CD4-positive, alpha-beta T cell (primary cell): Measurements from ENCODE around the gene FLRT1. TPM values are rescaled to one million over a fixed set of nuclear protein-coding genes. Genes with fewer than 3 reads are reported as not detected.

Source experiments
- ATAC-seq: fragments of 200-7000 bp; cut with Tn5 transposase; one replicate; pipeline ENCODE4 v1.10.0; 2022; ENCODE audit warnings: mild to moderate bottlenecking; ENCODE audit not compliant: poor library complexity
- CTCF ChIA-PET: fragments of 350-600 bp; sonication (Branson Sonifier 250); formaldehyde crosslinking; loops from one replicate; lab custom pipeline; 2021; ENCODE audit warnings: antibody characterized with exemption, inconsistent platforms; lab: Charles Lee
- POLR2A ChIA-PET: fragments of 350-600 bp; sonication (Branson Sonifier 250); formaldehyde crosslinking; loops from one replicate; lab custom pipeline; 2021; ENCODE audit warnings: antibody characterized with exemption, inconsistent platforms; lab: Charles Lee
- DNase-seq, 14 experiments: peaks; one replicate each; pipeline ENCODE4 v3.0.0-alpha.2; 2013 to 2020; ENCODE audit warnings: mixed read lengths in 2 of 14
- H3K27ac ChIP-seq, 2 donors: one replicate each; pipeline versions ENCODE4 v1.5.1 to v1.7.0; 2013; ENCODE audit warnings: low read length in 2 of 2, low read depth in 1 of 2, mild to moderate bottlenecking in 1 of 2
- H3K27me3 ChIP-seq, 2 experiments: 1 replicate in 1 of 2; 2 replicates in 1 of 2; pipeline versions ENCODE4 v1.6.1 to v1.7.0; 2013; ENCODE audit warnings: low read length in 2 of 2, control low read depth in 1 of 2, mild to moderate bottlenecking in 1 of 2, moderate library complexity in 1 of 2; ENCODE audit not compliant: insufficient read depth in 2 of 2, control insufficient read depth in 1 of 2
- H3K36me3 ChIP-seq: one replicate; pipeline ENCODE4 v1.6.1; 2013; ENCODE audit warnings: low read length, control low read depth; ENCODE audit not compliant: insufficient read depth
- H3K4me1 ChIP-seq: one replicate; pipeline ENCODE4 v1.6.1; 2013; ENCODE audit warnings: low read length, control low read depth; ENCODE audit not compliant: insufficient read depth
- H3K4me3 ChIP-seq: one replicate; pipeline ENCODE4 v1.5.1; 2013; ENCODE audit warnings: mild to moderate bottlenecking, low read length, moderate library complexity
- H3K9me3 ChIP-seq, 2 experiments: 1 replicate in 1 of 2; 2 replicates in 1 of 2; pipeline versions ENCODE4 v1.6.1 to v1.7.0; 2013; ENCODE audit warnings: low read length in 2 of 2, mild to moderate bottlenecking in 2 of 2, control low read depth in 1 of 2, moderate library complexity in 1 of 2; ENCODE audit not compliant: control insufficient read depth in 1 of 2, insufficient read depth in 1 of 2
- H3K27ac Mint-ChIP-seq: one replicate; pipeline ENCODE4 v1.8.0; 2020; ENCODE audit warnings: mixed read lengths
- H3K27me3 Mint-ChIP-seq: one replicate; pipeline ENCODE4 v1.8.0; 2021; ENCODE audit warnings: mixed read lengths
- H3K36me3 Mint-ChIP-seq: one replicate; pipeline ENCODE4 v1.8.0; 2021; ENCODE audit warnings: low read depth, mixed read lengths
- H3K4me1 Mint-ChIP-seq: one replicate; pipeline ENCODE4 v1.8.0; 2021; ENCODE audit warnings: low read depth, mixed read lengths
- H3K4me3 Mint-ChIP-seq: one replicate; pipeline ENCODE4 v1.8.0; 2020; ENCODE audit warnings: mild to moderate bottlenecking, mixed read lengths
- H3K9me3 Mint-ChIP-seq: one replicate; pipeline ENCODE4 v1.8.0; 2020; ENCODE audit warnings: mixed read lengths
- CTCF ChIP-seq: fragments of 200-600 bp; IDR thresholded peaks from one replicate; pipeline ENCODE4 v1.8.0; 2022; ENCODE audit warnings: antibody characterized with exemption, mild to moderate bottlenecking
- intact Hi-C, 2 experiments: fragments of 100-400 bp; cut with DNase I in 1 of 2; cut with micrococcal nuclease in 1 of 2; formaldehyde crosslinking; loops; one replicate each; pipeline versions ENCODE4 v1.15.1 to v1.9.0; 2023 to 2025; cut with DNase I, micrococcal nuclease
- total RNA-seq, 174 experiments: library from RNA in 2 of 174; stranded (reverse) in 2 of 174; gene quantifications; one replicate each; pipeline ENCODE4 v1.2.3 and lab custom pipeline; 2021 to 2026

Gene FLRT1
- total RNA-seq, 2 experiments from 2014 or later: not detected

- Histone ChIP-seq H3K4me1 (peaks cover 29% of the 10 kb centered on the region), H3K27me3 (peaks cover 5 to 6% of the 10 kb centered on the region in 2 experiments), H3K36me3 (peaks cover 14% of the 10 kb centered on the region), H3K4me3 (no peak overlapping the region), H3K27ac (no peak overlapping the region), H3K9me3 (peaks cover 0 to 7% of the 10 kb centered on the region in 2 experiments)
- Mint-ChIP-seq H3K27me3 (peaks cover 4% of the 10 kb centered on the region), H3K4me1 (peaks cover 9% of the 10 kb centered on the region), H3K27ac (no peak overlapping the region), H3K4me3 (peak overlapping the region; percentile 67), H3K36me3 (peaks cover 18% of the 10 kb centered on the region), H3K9me3 (no peaks in the 10 kb centered on the region)
- intact Hi-C loops: no loop called here
- TF ChIP-seq CTCF: no peak
- no peak for DNase-seq
- POLR2A ChIA-PET: interaction anchor here (2.2 to 3.0 kb wide), 3 partner anchors 16 to 184 kb away, joined by 10 to 13 read pairs (median 13); partner anchors contain the start of genes COX8A, OTUB1 and STIP1
- ATAC-seq: no peak
- CTCF ChIA-PET: interaction anchor here (0.6 to 2.4 kb wide), 6 partner anchors 11 to 202 kb away, joined by 3 to 15 read pairs (median 5); no protein-coding TSS in a partner anchor
Observed at GRCh38 chr11:64001484-64002420, 34.0 kb upstream of the FLRT1 start.

- ChIA-PET CTCF (no interaction called here), POLR2A (interaction anchor here (1.0 kb wide), 1 partner anchor 13 kb away, joined by 3 read pairs; no protein-coding TSS in a partner anchor)
- H3K9me3 Mint-ChIP-seq: no peaks in the 10 kb centered on the region
- intact Hi-C loops: no loop called here
- peaks cover 16% of the 10 kb centered on the region for H3K4me1 Mint-ChIP-seq
- H3K27me3 ChIP-seq: peaks cover 23 to 24% of the 10 kb centered on the region in 2 experiments
- H3K4me1 ChIP-seq: peaks cover 37% of the 10 kb centered on the region
- H3K27me3 Mint-ChIP-seq: peaks cover 25% of the 10 kb centered on the region
- peaks cover 0 to 25% of the 10 kb centered on the region in 2 experiments for H3K9me3 ChIP-seq
- TF ChIP-seq CTCF: no peak
- ATAC-seq (no peak), DNase-seq (no peak)
- H3K36me3 Mint-ChIP-seq: no peaks in the 10 kb centered on the region
- no peak overlapping the region for H3K4me3 Mint-ChIP-seq
- no peaks in the 10 kb centered on the region for H3K36me3 ChIP-seq
- H3K4me3 ChIP-seq: no peak overlapping the region
- no peak overlapping the region for H3K27ac ChIP-seq
- no peak overlapping the region for H3K27ac Mint-ChIP-seq
Observed at GRCh38 chr11:64003807-64004589, 31.7 kb upstream of the FLRT1 start.

- ChIA-PET POLR2A (interaction anchor here (1.0 kb wide), 1 partner anchor 12 kb away, joined by 3 read pairs; no protein-coding TSS in a partner anchor), CTCF (no interaction called here)
- ATAC-seq: no peak
- Mint-ChIP-seq H3K9me3 (no peaks in the 10 kb centered on the region), H3K4me1 (peaks cover 16% of the 10 kb centered on the region), H3K27me3 (peaks cover 27% of the 10 kb centered on the region), H3K36me3 (no peaks in the 10 kb centered on the region), H3K4me3 (no peak overlapping the region), H3K27ac (no peak overlapping the region)
- intact Hi-C loops: no loop called here
- peaks cover 27 to 28% of the 10 kb centered on the region in 2 experiments for H3K27me3 ChIP-seq
- peaks cover 0 to 27% of the 10 kb centered on the region in 2 experiments for H3K9me3 ChIP-seq
- DNase-seq: no peak
- no peak for TF ChIP-seq CTCF
- H3K36me3 ChIP-seq: no peaks in the 10 kb centered on the region
- H3K4me1 ChIP-seq: peaks cover 31% of the 10 kb centered on the region
- H3K27ac ChIP-seq: no peak overlapping the region
- no peak overlapping the region for H3K4me3 ChIP-seq
Observed at GRCh38 chr11:64004590-64004984, 31.1 kb upstream of the FLRT1 start.
